ENCODE measurements around the gene GLRX3.

GLRX3 gene

GRCh38 chr10:130212746-130213145 is 76.6 kb downstream of the GLRX3 start:
- Histone ChIP-seq H3K9me3 (ENCODE audit: insufficient read depth, low read length) (no peaks in the 10 kb centered on the region), H3K9ac (ENCODE audit: insufficient read length, low read depth) (no peak overlapping the region), H3K36me3 (ENCODE audit: insufficient read depth, insufficient read length, low read length) (no peaks in the 10 kb centered on the region), H3K4me1 (ENCODE audit: insufficient read depth, insufficient read length) (no peaks in the 10 kb centered on the region), H3K27me3 (ENCODE audit: insufficient read depth, insufficient read length) (no peaks in the 10 kb centered on the region), H3K4me3 (ENCODE audit: insufficient read length, low read depth) (no peak overlapping the region)
- TF ChIP-seq SUZ12 (IDR thresholded peaks at IDR 0.05; ENCODE audit: extremely low read depth, insufficient read depth, insufficient read length) (no peak), YY1 (IDR thresholded peaks at IDR 0.05; ENCODE audit: insufficient read depth, insufficient read length) (no peak), ZNF274 (IDR thresholded peaks at IDR 0.05; ENCODE audit: low read depth, low read length) (no peak)
- no peak for DNase-seq (ENCODE audit: low read depth, low spot score)

- Histone ChIP-seq H3K36me3 (ENCODE audit: insufficient read depth, insufficient read length, low read length) (no peaks in the 10 kb centered on the region), H3K9me3 (ENCODE audit: insufficient read depth, low read length) (no peaks in the 10 kb centered on the region)
- TF ChIP-seq SUZ12 (IDR thresholded peaks at IDR 0.05; ENCODE audit: extremely low read depth, insufficient read depth, insufficient read length) (no peak), YY1 (IDR thresholded peaks at IDR 0.05; ENCODE audit: insufficient read depth, insufficient read length) (no peak), ZNF274 (IDR thresholded peaks at IDR 0.05; ENCODE audit: low read depth, low read length) (no peak)
These were observed 77.3 kb downstream of the GLRX3 start for GRCh38 chr10:130213286-130214080.

GRCh38 chr10:130214431-130214830 is 78.2 kb downstream of the GLRX3 start:
- TF ChIP-seq ZNF274 (IDR thresholded peaks at IDR 0.05; ENCODE audit: low read depth, low read length) (no peak), SUZ12 (IDR thresholded peaks at IDR 0.05; ENCODE audit: extremely low read depth, insufficient read depth, insufficient read length) (no peak), YY1 (IDR thresholded peaks at IDR 0.05; ENCODE audit: insufficient read depth, insufficient read length) (no peak)
- Histone ChIP-seq H3K27me3 (ENCODE audit: insufficient read depth, insufficient read length) (no peaks in the 10 kb centered on the region), H3K9me3 (ENCODE audit: insufficient read depth, low read length) (no peaks in the 10 kb centered on the region), H3K4me1 (ENCODE audit: insufficient read depth, insufficient read length) (no peaks in the 10 kb centered on the region), H3K4me3 (ENCODE audit: insufficient read length, low read depth) (no peak overlapping the region), H3K36me3 (ENCODE audit: insufficient read depth, insufficient read length, low read length) (no peaks in the 10 kb centered on the region), H3K9ac (ENCODE audit: insufficient read length, low read depth) (no peak overlapping the region)
- DNase-seq (ENCODE audit: low read depth, low spot score), result no peak

More at GRCh38 chr10:130213286-130214080, 77.3 kb downstream of the GLRX3 start:
- H3K4me1 ChIP-seq (ENCODE audit: insufficient read depth, insufficient read length), result no peaks in the 10 kb centered on the region
- no peaks in the 10 kb centered on the region for H3K27me3 ChIP-seq (ENCODE audit: insufficient read depth, insufficient read length)
- no peak for DNase-seq (ENCODE audit: low read depth, low spot score)
- no peak overlapping the region for H3K9ac ChIP-seq (ENCODE audit: insufficient read length, low read depth)
- no peak overlapping the region for H3K4me3 ChIP-seq (ENCODE audit: insufficient read length, low read depth)

GRCh38 chr10:130215151-130215930 is 79.2 kb downstream of the GLRX3 start:
- no peak for TF ChIP-seq ZNF274 (IDR thresholded peaks at IDR 0.05; ENCODE audit: low read depth, low read length)
- no peak for TF ChIP-seq YY1 (IDR thresholded peaks at IDR 0.05; ENCODE audit: insufficient read depth, insufficient read length)
- TF ChIP-seq SUZ12 (IDR thresholded peaks at IDR 0.05; ENCODE audit: extremely low read depth, insufficient read depth, insufficient read length), result no peak
- DNase-seq (ENCODE audit: low read depth, low spot score), result no peak
- no peaks in the 10 kb centered on the region for H3K27me3 ChIP-seq (ENCODE audit: insufficient read depth, insufficient read length)
- no peak overlapping the region for H3K4me3 ChIP-seq (ENCODE audit: insufficient read length, low read depth)
- no peaks in the 10 kb centered on the region for H3K4me1 ChIP-seq (ENCODE audit: insufficient read depth, insufficient read length)
- H3K9me3 ChIP-seq (ENCODE audit: insufficient read depth, low read length), result no peaks in the 10 kb centered on the region
- no peaks in the 10 kb centered on the region for H3K36me3 ChIP-seq (ENCODE audit: insufficient read depth, insufficient read length, low read length)
- H3K9ac ChIP-seq (ENCODE audit: insufficient read length, low read depth), result no peak overlapping the region

GRCh38 chr10:130215931-130216231 is 79.7 kb downstream of the GLRX3 start:
- Histone ChIP-seq H3K9ac (ENCODE audit: insufficient read length, low read depth) (no peak overlapping the region), H3K4me1 (ENCODE audit: insufficient read depth, insufficient read length) (no peaks in the 10 kb centered on the region), H3K9me3 (ENCODE audit: insufficient read depth, low read length) (no peaks in the 10 kb centered on the region), H3K27me3 (ENCODE audit: insufficient read depth, insufficient read length) (no peaks in the 10 kb centered on the region), H3K4me3 (ENCODE audit: insufficient read length, low read depth) (no peak overlapping the region), H3K36me3 (ENCODE audit: insufficient read depth, insufficient read length, low read length) (no peaks in the 10 kb centered on the region)
- DNase-seq (ENCODE audit: low read depth, low spot score), result no peak
- TF ChIP-seq SUZ12 (IDR thresholded peaks at IDR 0.05; ENCODE audit: extremely low read depth, insufficient read depth, insufficient read length) (no peak), YY1 (IDR thresholded peaks at IDR 0.05; ENCODE audit: insufficient read depth, insufficient read length) (no peak), ZNF274 (IDR thresholded peaks at IDR 0.05; ENCODE audit: low read depth, low read length) (no peak)

- H3K36me3 ChIP-seq (ENCODE audit: insufficient read depth, insufficient read length, low read length), result no peaks in the 10 kb centered on the region
- no peak for DNase-seq (ENCODE audit: low read depth, low spot score)
- H3K9ac ChIP-seq (ENCODE audit: insufficient read length, low read depth), result no peak overlapping the region
- H3K27me3 ChIP-seq (ENCODE audit: insufficient read depth, insufficient read length), result no peaks in the 10 kb centered on the region
- H3K4me1 ChIP-seq (ENCODE audit: insufficient read depth, insufficient read length), result no peaks in the 10 kb centered on the region
- H3K4me3 ChIP-seq (ENCODE audit: insufficient read length, low read depth), result no peak overlapping the region
- TF ChIP-seq ZNF274 (IDR thresholded peaks at IDR 0.05; ENCODE audit: low read depth, low read length) (no peak), SUZ12 (IDR thresholded peaks at IDR 0.05; ENCODE audit: extremely low read depth, insufficient read depth, insufficient read length) (no peak), YY1 (IDR thresholded peaks at IDR 0.05; ENCODE audit: insufficient read depth, insufficient read length) (no peak)
- H3K9me3 ChIP-seq (ENCODE audit: insufficient read depth, low read length), result no peaks in the 10 kb centered on the region
These were observed 82.0 kb downstream of the GLRX3 start for GRCh38 chr10:130218181-130218641.

- Histone ChIP-seq H3K9ac (ENCODE audit: insufficient read length, low read depth) (no peak overlapping the region), H3K9me3 (ENCODE audit: insufficient read depth, low read length) (no peaks in the 10 kb centered on the region), H3K36me3 (ENCODE audit: insufficient read depth, insufficient read length, low read length) (no peaks in the 10 kb centered on the region), H3K27me3 (ENCODE audit: insufficient read depth, insufficient read length) (no peaks in the 10 kb centered on the region), H3K4me1 (ENCODE audit: insufficient read depth, insufficient read length) (no peaks in the 10 kb centered on the region), H3K4me3 (ENCODE audit: insufficient read length, low read depth) (no peak overlapping the region)
- no peak for DNase-seq (ENCODE audit: low read depth, low spot score)
- TF ChIP-seq SUZ12 (IDR thresholded peaks at IDR 0.05; ENCODE audit: extremely low read depth, insufficient read depth, insufficient read length), result no peak
- no peak for TF ChIP-seq YY1 (IDR thresholded peaks at IDR 0.05; ENCODE audit: insufficient read depth, insufficient read length)
- TF ChIP-seq ZNF274 (IDR thresholded peaks at IDR 0.05; ENCODE audit: low read depth, low read length), result no peak
These were observed 82.7 kb downstream of the GLRX3 start for GRCh38 chr10:130218936-130219335.
